CD4-positive, alpha-beta memory T cell (primary cell): ENCODE measurements around the gene UAP1L1. TPM values are rescaled to one million over a fixed set of nuclear protein-coding genes. Genes with fewer than 3 reads are reported as not detected.

Experiments used
- CTCF ChIA-PET: fragments of 350-600 bp; sonication (Branson Sonifier 250); formaldehyde crosslinking; loops from one replicate; lab custom pipeline; 2021; ENCODE audit warnings: inconsistent platforms; ENCODE audit not compliant: partially characterized antibody; lab: Charles Lee
- POLR2A ChIA-PET: fragments of 350-600 bp; sonication (Branson Sonifier 250); formaldehyde crosslinking; loops from one replicate; lab custom pipeline; 2021; ENCODE audit not compliant: partially characterized antibody; lab: Charles Lee
- DNase-seq, 5 donors: peaks; one replicate each; pipeline versions ENCODE4 v3.0.0 to v3.0.0-alpha.2; 2020 to 2022; ENCODE audit warnings: mixed read lengths in 1 of 5
- H3K27ac ChIP-seq: one replicate; pipeline ENCODE4 v1.7.0; 2013; ENCODE audit warnings: low read depth, low read length
- H3K27me3 ChIP-seq: 2 replicates; pipeline ENCODE4 v1.7.0; 2013; ENCODE audit warnings: mild to moderate bottlenecking, low read length, moderate library complexity; ENCODE audit not compliant: insufficient read depth
- H3K36me3 ChIP-seq: 2 replicates; pipeline ENCODE4 v1.7.0; 2013; ENCODE audit warnings: mild to moderate bottlenecking, low read length, moderate library complexity; ENCODE audit not compliant: insufficient read depth
- H3K4me1 ChIP-seq: 2 replicates; pipeline ENCODE4 v1.7.0; 2013; ENCODE audit warnings: mild to moderate bottlenecking, low read length, moderate library complexity; ENCODE audit not compliant: insufficient read depth
- H3K4me3 ChIP-seq, 2 donors: one replicate each; pipeline ENCODE4 v1.7.0; 2013; ENCODE audit warnings: low read length in 2 of 2, mild to moderate bottlenecking in 1 of 2
- H3K9me3 ChIP-seq, 2 donors: one replicate each; pipeline ENCODE4 v1.7.0; 2013; ENCODE audit warnings: low read length in 2 of 2, control low read depth in 1 of 2; ENCODE audit not compliant: control insufficient read depth in 1 of 2
- H3K27ac Mint-ChIP-seq, 7 donors: one replicate each; pipeline ENCODE4 v1.8.0; 2020 to 2021; ENCODE audit warnings: mixed read lengths in 7 of 7, mild to moderate bottlenecking in 6 of 7, inconsistent platforms in 3 of 7, moderate library complexity in 3 of 7
- H3K27me3 Mint-ChIP-seq, 2 donors: one replicate each; pipeline ENCODE4 v1.8.0; 2020 to 2021; ENCODE audit warnings: mixed read lengths in 2 of 2
- H3K36me3 Mint-ChIP-seq, 2 donors: one replicate each; pipeline ENCODE4 v1.8.0; 2020 to 2021; ENCODE audit warnings: mixed read lengths in 2 of 2, inconsistent platforms in 1 of 2, mild to moderate bottlenecking in 1 of 2
- H3K4me1 Mint-ChIP-seq, 4 donors: one replicate each; pipeline ENCODE4 v1.8.0; 2020 to 2021; ENCODE audit warnings: mixed read lengths in 4 of 4, mild to moderate bottlenecking in 1 of 4
- H3K4me3 Mint-ChIP-seq, 8 donors: one replicate each; pipeline ENCODE4 v1.8.0; 2020 to 2021; ENCODE audit warnings: mixed read lengths in 8 of 8, mild to moderate bottlenecking in 7 of 8, moderate library complexity in 6 of 8, inconsistent platforms in 3 of 8
- H3K9me3 Mint-ChIP-seq, 8 donors: one replicate each; pipeline ENCODE4 v1.8.0; 2020 to 2021; ENCODE audit warnings: mixed read lengths in 8 of 8, mild to moderate bottlenecking in 5 of 8, inconsistent platforms in 3 of 8, moderate library complexity in 1 of 8
- intact Hi-C: fragments of 100-400 bp; cut with micrococcal nuclease; formaldehyde crosslinking; loops from one replicate; pipeline ENCODE4 v1.15.1; 2023
- polyA plus RNA-seq, 2 donors: library from polyadenylated mRNA; unstranded; fragments of 300-500 nt; fragmentation: Illumina TruSeq; gene quantifications; one replicate each; pipeline ENCODE4 v1.2.3, GENCODE V29; 2021
- total RNA-seq, 2 experiments: library from RNA; stranded (reverse); gene quantifications; one replicate each; pipeline ENCODE4 v1.2.3, GENCODE V29; 2021

UAP1L1 gene
- total and polyA plus RNA-seq, 4 experiments from 2014 or later, result 0.81 to 12.5 (median 6.8) TPM

DNA sequence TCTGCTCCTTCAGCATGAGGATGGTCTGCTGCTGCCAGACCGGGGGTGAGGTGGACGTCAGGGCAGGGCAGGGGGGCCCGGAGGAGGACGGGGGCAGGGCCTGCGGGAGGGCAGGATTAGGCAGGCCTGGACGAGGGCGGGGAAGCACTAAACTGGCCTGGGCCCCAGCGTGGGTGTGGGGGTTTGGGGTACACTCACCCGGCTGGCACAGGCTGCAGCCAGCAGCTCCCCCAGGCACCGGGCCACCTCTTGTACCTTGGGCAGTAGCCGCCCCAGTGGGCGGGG, 12.5 kb upstream of the UAP1L1 start:
- Mint-ChIP-seq H3K27me3 (peaks cover 0 to 4% of the 10 kb centered on the region in 2 donors), H3K4me3 (no peak overlapping the region), H3K9me3 (no peaks in the 10 kb centered on the region), H3K4me1 (peaks cover 4 to 10% (median 7%) of the 10 kb centered on the region in 4 donors), H3K36me3 (no peaks in the 10 kb centered on the region), H3K27ac (no peak overlapping the region)
- Histone ChIP-seq H3K27me3 (no peaks in the 10 kb centered on the region), H3K27ac (no peak overlapping the region), H3K4me1 (peaks cover 16% of the 10 kb centered on the region), H3K9me3 (no peaks in the 10 kb centered on the region), H3K4me3 (no peak overlapping the region), H3K36me3 (no peaks in the 10 kb centered on the region)
- ChIA-PET POLR2A (interaction anchor here (1.7 kb wide), 1 partner anchor 13 kb away, joined by 3 read pairs; no protein-coding TSS in a partner anchor), CTCF (interaction anchor here (0.6 to 4.5 kb wide), 15 partner anchors 10 to 287 kb away, joined by 3 to 30 read pairs (median 5); partner anchors contain the start of genes ABCA2, MAN1B1, NPDC1 and UAP1L1)
- DNase-seq, result no peak
- intact Hi-C loops, result no loop called here

GRCh38 chr9:137065336-137065967, 11.9 kb upstream of the UAP1L1 start:
- Histone ChIP-seq H3K36me3 (no peaks in the 10 kb centered on the region), H3K4me3 (no peak overlapping the region), H3K4me1 (peaks cover 16% of the 10 kb centered on the region), H3K27ac (no peak overlapping the region), H3K27me3 (no peaks in the 10 kb centered on the region), H3K9me3 (no peaks in the 10 kb centered on the region)
- CTCF ChIA-PET, result interaction anchor here (0.6 to 4.5 kb wide), 9 partner anchors 9 to 288 kb away, joined by 3 to 58 read pairs (median 10); partner anchors contain the start of genes ABCA2, NPDC1 and UAP1L1
- POLR2A ChIA-PET, result interaction anchor here (0.7 to 1.2 kb wide), 2 partner anchors 19 to 21 kb away, joined by 3 read pairs; partner anchors contain the start of gene MAN1B1
- intact Hi-C loops, result no loop called here
- peaks cover 4 to 13% (median 7%) of the 10 kb centered on the region in 4 donors for H3K4me1 Mint-ChIP-seq
- peaks cover 0 to 4% of the 10 kb centered on the region in 2 donors for H3K27me3 Mint-ChIP-seq
- H3K4me3 Mint-ChIP-seq, result no peak overlapping the region
- H3K9me3 Mint-ChIP-seq, result no peaks in the 10 kb centered on the region
- no peak overlapping the region for H3K27ac Mint-ChIP-seq
- H3K36me3 Mint-ChIP-seq, result no peaks in the 10 kb centered on the region
- no peak for DNase-seq

DNA sequence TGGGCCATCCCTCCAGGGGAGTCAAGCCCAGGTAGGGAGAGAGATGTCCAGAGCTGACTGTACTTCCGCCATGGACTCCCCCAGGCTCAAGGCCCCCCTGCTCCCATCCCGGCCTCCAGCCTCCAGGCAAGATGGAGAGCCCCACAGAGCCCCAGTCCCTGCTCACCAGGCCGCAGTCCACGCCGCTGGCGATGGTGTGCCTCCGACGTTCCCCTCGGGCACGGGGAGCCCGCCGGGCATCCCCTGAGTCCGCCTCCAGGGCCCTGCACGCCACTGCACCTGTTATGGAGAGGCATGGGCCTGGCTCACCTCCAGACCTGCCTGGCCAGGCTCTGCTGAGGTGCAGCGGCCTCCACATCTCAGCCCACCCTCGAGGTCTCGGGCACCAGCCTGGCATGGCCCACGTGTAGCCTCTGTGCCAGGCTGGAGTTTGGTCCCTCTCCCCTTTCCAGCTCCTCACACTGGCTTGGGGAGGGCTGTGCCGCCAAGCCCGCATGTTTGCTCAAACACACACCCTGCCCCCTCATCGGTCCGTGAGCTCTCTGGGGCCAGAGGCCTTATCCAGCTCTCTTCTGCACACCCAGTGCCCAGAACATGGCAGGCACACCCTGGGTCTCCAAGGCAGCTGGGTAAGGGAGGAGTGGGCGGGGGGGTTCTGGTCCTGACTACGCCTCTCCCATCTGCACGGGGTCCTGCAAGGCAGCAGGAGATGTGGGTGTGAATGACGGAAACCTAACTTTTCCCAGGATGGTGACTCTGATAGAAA, 11.0 kb upstream of the UAP1L1 start:
- no peaks in the 10 kb centered on the region for H3K9me3 ChIP-seq
- no peaks in the 10 kb centered on the region for H3K27me3 ChIP-seq
- intact Hi-C loops, result no loop called here
- no peak overlapping the region for H3K27ac Mint-ChIP-seq
- peaks cover 7 to 19% (median 11%) of the 10 kb centered on the region in 4 donors for H3K4me1 Mint-ChIP-seq
- no peak overlapping the region for H3K4me3 ChIP-seq
- no peak for DNase-seq
- no peak overlapping the region for H3K27ac ChIP-seq
- H3K36me3 ChIP-seq, result no peaks in the 10 kb centered on the region
- no peak overlapping the region for H3K4me3 Mint-ChIP-seq
- H3K27me3 Mint-ChIP-seq, result peaks cover 0 to 4% of the 10 kb centered on the region in 2 donors
- CTCF ChIA-PET, result interaction anchor here (0.5 to 4.5 kb wide), 20 partner anchors 8 to 288 kb away, joined by 3 to 58 read pairs (median 6); partner anchors contain the start of genes ABCA2, MAN1B1, NPDC1 and UAP1L1
- peaks cover 21% of the 10 kb centered on the region for H3K4me1 ChIP-seq
- POLR2A ChIA-PET, result interaction anchor here (0.7 to 1.2 kb wide), 2 partner anchors 20 kb away, joined by 3 read pairs; partner anchors contain the start of gene MAN1B1
- no peaks in the 10 kb centered on the region for H3K9me3 Mint-ChIP-seq
- H3K36me3 Mint-ChIP-seq, result no peaks in the 10 kb centered on the region

DNA sequence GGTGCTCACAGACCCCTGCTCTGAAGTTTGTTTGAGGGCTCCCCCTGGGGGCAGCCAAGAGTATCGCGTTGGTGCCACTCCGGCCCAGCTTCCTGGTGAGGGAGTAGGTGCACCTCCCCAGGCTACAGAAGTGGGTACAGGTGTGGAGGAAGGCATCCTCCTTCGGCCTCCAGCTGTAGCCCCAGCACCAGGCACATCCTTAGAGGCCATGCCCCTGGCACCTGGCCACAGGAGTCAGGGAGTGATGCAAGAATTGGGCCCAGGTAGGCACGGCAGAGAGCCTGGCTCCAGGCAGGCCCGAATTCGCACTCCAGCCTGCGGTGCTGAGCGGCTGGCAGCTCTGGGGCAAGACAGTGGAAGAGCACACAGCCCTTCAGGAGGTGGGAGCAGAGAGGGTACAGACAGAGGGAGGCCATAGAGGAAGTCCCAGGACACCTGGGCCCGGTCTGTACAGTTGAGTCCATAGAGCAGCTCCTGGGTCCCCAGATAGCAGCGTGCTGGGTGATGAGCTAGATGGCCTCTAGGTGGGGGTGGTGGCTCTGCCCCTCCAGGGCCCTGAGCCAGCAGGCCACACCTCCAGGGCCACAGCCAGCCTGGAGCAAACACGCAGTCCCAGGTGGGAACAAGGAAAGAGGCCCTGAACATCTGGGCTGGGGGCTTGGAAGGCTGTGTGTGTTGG, 9.3 kb upstream of the UAP1L1 start:
- Mint-ChIP-seq H3K4me1 (peaks cover 7 to 21% (median 12%) of the 10 kb centered on the region in 4 donors), H3K27ac (peak overlapping the region in 3 of 7 donors; percentile 54 to 86 (median 70)), H3K4me3 (peak overlapping the region in 6 of 8 donors; percentile 17 to 68 (median 44)), H3K9me3 (no peaks in the 10 kb centered on the region), H3K36me3 (no peaks in the 10 kb centered on the region), H3K27me3 (peaks cover 0 to 4% of the 10 kb centered on the region in 2 donors)
- Histone ChIP-seq H3K9me3 (no peaks in the 10 kb centered on the region), H3K36me3 (no peaks in the 10 kb centered on the region), H3K27me3 (no peaks in the 10 kb centered on the region), H3K4me1 (peaks cover 21% of the 10 kb centered on the region), H3K27ac (no peak overlapping the region), H3K4me3 (no peak overlapping the region)
- CTCF ChIA-PET, result interaction anchor here (0.7 to 4.5 kb wide), 25 partner anchors 9 to 284 kb away, joined by 3 to 58 read pairs (median 6); partner anchors contain the start of genes ABCA2, AJM1, MAN1B1 and NPDC1
- DNase-seq, result peak; percentile 84 to 89 (median 86)
- intact Hi-C loops, result loop anchor here (1.0 kb wide), 2 partner anchors 22 to 40 kb away; partner anchors contain the start of genes ABCA2 and NPDC1
- POLR2A ChIA-PET, result interaction anchor here (0.6 to 5.3 kb wide), 11 partner anchors 9 to 277 kb away, joined by 3 to 66 read pairs (median 4); partner anchors contain the start of genes MAN1B1, NPDC1, PAXX and TMEM141

- Histone ChIP-seq H3K36me3 (no peaks in the 10 kb centered on the region), H3K9me3 (no peaks in the 10 kb centered on the region), H3K4me1 (peaks cover 21% of the 10 kb centered on the region), H3K27ac (no peak overlapping the region), H3K4me3 (no peak overlapping the region), H3K27me3 (no peaks in the 10 kb centered on the region)
- peak in 1 of 5 donors; percentile 3 for DNase-seq
- intact Hi-C loops, result no loop called here
- H3K4me3 Mint-ChIP-seq, result peak overlapping the region in 1 of 8 donors; percentile 31
- H3K36me3 Mint-ChIP-seq, result no peaks in the 10 kb centered on the region
- peaks cover 0 to 4% of the 10 kb centered on the region in 2 donors for H3K27me3 Mint-ChIP-seq
- CTCF ChIA-PET, result interaction anchor here (0.7 to 4.5 kb wide), 22 partner anchors 8 to 281 kb away, joined by 3 to 58 read pairs (median 7); partner anchors contain the start of genes ABCA2, AJM1, MAN1B1 and NPDC1
- H3K27ac Mint-ChIP-seq, result no peak overlapping the region
- peaks cover 7 to 21% (median 12%) of the 10 kb centered on the region in 4 donors for H3K4me1 Mint-ChIP-seq
- POLR2A ChIA-PET, result interaction anchor here (0.8 to 5.3 kb wide), 11 partner anchors 8 to 278 kb away, joined by 3 to 66 read pairs (median 6); partner anchors contain the start of genes MAN1B1, NPDC1, TMEM141 and TUBB4B
- H3K9me3 Mint-ChIP-seq, result no peaks in the 10 kb centered on the region
Measured at GRCh38 chr9:137068539-137069507, 8.5 kb upstream of the UAP1L1 start.
